GM12874 (cell line): ENCODE results near the gene ALS2CL.

Source experiments
- TF ChIP-seq, protein P1 (sequence below): IDR thresholded peaks from 2 replicates; pipeline ENCODE4 v1.5.1; 2011; ENCODE audit warnings: low read depth, mild to moderate bottlenecking, control low read depth, low read length, moderate library complexity; ENCODE audit not compliant: insufficient read depth

Gene ALS2CL

DNA sequence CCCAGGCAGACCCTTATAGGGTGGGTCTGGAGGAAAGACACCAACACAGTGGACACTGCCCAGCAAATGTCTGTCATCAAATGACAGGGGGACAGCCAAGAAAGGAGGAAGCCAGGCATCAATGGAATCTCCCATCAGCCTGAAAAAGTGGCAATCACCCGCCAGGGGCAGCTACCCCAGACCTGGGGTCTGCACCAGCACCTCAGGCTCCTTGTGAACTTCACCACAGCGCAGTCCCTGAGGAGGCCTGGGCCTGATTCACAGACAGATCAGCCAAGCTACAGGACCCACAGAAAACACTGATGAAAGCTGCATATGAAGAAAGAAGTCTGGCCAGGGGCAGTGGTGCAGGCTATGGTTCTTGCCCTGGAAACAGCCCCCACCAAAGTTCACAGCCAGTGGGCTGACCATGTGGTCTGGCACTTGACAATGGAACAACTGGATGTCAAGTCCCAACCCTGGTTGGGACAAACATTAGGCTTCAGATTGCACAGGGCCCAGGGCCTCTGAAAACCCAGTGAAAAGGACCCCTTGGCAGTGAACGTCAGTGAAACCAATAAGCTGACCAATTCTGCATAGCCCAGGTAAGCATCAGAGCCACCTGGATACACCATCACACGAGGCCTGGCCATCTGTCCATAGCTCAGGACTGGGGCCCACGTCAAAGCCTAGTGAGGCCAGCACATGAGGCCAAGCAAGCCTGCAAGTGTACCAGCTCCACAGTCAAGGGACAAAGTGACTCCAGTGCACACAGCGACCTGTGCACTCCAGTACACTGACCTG is 29.1 kb downstream of the ALS2CL start:
- TF ChIP-seq, protein P1, sequence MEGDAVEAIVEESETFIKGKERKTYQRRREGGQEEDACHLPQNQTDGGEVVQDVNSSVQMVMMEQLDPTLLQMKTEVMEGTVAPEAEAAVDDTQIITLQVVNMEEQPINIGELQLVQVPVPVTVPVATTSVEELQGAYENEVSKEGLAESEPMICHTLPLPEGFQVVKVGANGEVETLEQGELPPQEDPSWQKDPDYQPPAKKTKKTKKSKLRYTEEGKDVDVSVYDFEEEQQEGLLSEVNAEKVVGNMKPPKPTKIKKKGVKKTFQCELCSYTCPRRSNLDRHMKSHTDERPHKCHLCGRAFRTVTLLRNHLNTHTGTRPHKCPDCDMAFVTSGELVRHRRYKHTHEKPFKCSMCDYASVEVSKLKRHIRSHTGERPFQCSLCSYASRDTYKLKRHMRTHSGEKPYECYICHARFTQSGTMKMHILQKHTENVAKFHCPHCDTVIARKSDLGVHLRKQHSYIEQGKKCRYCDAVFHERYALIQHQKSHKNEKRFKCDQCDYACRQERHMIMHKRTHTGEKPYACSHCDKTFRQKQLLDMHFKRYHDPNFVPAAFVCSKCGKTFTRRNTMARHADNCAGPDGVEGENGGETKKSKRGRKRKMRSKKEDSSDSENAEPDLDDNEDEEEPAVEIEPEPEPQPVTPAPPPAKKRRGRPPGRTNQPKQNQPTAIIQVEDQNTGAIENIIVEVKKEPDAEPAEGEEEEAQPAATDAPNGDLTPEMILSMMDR: no peak

DNA sequence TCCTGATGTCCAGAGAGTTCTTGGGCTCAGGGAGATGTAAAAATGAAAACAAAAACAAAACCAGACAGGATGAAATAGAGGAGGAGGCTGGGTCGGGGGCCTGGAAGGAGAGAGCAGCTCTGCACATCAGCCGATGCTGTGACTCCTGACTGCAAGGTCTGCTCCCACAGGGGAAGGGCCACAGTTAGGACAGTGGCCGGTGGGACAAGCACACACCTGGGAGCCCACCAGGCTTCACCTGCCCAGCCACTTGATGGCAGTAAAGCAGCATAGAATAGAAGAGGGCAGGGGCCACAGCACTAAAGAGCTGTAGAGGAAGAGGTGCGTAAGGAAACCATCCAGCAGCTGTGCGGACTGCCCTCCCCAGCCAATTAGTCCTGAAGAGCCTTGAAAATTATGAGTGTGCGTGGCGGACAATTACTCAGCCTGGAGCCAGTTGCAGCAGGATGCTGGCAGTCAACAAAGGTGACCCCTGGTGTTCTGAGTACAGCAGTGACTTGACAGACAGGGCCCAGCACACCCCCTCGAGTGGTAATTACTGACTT is 29.8 kb downstream of the ALS2CL start:
- TF ChIP-seq, protein P1: no peak

DNA sequence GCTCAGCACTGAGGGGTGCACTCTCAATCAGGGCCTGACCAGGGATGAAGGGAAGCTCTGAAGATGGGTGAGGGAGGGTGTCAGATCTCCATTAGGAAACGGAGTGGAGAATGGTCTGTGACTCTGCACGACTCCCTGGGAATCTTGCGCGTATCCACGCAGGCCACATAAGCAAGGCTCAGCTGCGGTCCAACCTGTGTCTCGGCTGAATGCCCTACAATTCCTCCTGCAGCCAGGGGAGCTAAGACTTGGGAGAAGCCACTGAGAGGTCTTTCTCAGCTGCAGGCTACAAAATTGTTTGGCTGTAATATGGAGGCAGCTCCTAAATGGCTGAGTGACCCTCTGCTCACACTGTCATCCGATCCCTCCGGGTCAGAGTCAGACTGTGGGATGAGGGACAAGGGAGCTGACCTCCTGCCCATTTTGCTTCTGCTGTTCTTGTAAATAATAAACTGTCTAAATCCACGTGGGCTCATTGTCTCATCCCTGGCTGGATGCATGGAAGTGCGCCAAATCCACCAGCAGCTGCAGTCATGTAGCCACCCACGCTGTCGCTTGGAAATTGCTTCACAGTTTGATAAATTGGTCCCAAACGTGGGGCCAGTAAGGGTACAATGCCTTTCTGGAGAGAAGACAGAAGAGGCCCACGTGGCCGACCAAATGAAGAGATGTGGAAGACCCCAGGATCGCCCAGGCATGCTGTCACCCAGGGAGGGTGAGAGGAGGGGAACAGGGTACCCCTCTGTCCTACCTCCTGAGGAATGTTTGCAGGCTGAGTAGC is 30.5 kb downstream of the ALS2CL start:
- TF ChIP-seq, protein P1: no peak

DNA sequence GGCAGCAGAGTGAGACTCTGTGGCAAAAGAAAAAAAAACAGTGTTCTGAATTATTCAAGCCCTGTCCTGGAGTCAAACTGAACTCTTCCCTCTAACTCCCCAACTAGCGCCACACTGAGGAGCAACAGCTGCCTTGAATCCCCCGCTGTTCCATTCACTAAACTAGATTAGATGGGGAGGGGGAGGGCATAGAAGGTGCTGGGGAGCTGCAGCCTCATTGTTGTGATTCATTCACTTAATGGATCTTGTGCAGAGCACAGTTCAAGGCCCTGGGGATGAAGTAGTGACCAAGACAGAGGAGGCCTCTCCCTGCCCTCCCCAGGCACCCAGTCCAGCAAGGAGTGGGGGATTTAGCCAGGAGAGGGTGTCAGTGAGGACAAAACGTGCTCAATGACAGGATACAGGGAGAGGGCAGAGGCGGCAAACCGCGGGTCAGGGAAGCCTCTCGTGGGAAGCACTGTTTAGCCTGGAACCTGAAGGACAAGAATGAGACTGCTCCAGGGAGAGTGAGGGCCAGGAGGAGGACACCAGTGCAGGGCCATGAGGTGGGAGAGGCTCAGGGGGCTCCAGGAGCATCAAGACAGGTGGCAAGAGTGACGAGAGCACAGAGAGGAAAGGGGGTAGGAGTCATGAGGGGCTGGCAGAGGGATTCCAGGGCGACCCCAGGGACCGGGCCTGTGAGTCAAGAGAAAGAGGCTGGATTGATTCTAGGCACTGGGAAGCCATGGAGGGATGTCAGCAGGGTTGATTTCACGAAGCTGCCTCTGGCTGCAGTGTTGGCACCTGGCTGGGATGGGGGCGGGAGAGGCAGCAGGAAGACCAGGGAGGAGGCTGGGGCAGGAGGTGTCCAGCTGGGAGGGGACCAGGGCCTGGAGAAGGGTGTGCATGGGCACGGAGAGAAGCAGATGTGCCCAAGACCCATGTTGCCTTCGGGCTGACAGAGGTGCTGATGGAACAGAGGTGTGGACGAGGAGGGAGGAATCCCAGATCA is 31.4 kb downstream of the ALS2CL start:
- TF ChIP-seq, protein P1: no peak

DNA sequence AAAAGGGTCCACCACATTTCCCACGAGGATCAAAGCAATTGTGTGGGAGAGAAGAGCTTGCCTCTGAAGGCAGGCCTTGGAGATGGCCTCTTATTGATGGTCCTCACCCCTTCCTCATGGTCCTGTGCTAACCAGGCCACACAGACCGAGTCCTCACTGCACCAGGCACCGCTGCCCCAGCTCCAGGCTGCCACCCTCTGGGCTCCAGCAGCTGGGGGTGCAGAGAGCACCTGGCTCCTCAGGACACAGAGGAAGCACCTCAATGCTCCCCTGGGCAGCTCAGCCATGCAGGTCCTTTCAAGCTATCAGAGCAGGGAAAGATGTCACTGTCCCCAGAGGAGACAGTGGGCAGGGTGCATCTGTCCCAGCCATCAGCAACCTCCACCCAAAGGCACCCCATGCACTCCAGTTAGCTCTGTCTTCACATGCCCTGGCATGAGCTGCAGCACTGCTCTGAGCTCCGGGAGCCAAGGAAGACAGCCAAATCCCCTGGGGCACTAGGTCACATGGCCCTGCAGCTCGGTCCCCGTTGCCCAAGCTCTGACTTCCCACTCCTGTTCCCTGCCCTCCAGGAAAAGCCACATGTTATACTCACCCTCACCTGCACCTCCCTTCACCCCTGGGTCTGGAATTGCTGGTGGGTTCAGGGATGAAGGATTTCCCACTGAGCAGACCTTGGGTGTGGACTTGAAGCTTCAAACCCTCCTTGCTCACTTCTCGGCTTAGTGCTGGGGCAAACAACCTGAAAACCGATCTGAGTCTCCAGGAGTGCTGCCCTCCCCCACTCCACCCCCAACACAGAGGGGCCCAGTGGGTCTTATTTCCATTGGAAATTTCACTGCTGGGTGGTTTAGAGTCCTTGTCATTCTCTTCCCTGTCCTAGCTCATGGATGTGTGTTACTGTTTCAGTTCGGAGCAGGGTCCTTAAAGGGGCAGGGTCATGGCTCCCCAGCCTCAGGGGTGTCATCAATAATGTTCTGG is 32.6 kb downstream of the ALS2CL start:
- TF ChIP-seq, protein P1: no peak

DNA sequence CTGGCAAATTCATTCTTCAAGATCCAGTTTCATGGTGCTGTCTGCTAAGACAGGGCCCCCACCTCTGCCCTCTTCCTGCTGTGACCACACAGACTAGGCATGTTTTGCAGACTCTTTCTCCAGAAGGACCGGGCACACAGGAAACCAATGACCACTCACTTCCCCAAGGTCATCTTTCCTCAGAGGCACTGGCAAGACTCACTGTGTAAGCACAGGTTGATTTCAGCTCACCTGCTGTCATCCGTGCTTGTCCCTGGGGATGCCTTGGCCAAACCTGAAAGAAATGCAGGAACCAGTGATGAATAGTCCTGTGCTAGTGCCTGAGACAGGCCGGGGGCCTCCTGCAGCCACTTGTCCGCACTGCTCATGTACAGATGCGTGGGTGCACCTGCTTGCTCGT is 33.5 kb downstream of the ALS2CL start:
- TF ChIP-seq, protein P1: no peak
